GM21390 (cell line): Measurements from ENCODE around the gene ZER1.
A peak's percentile ranks its signal among the peaks of the same experiment; 100 is the strongest.
"Not testable (repeated sequence)": the region's sequence is repeated elsewhere in the genome, so short reads cannot be mapped to it uniquely, and the experiment has no call there.

Source experiments
- ATAC-seq: cut with Tn5 transposase; IDR thresholded peaks from one replicate; pipeline ENCODE4 v1.9.1; 2021; ENCODE audit not compliant: unreplicated experiment

Gene ZER1

DNA sequence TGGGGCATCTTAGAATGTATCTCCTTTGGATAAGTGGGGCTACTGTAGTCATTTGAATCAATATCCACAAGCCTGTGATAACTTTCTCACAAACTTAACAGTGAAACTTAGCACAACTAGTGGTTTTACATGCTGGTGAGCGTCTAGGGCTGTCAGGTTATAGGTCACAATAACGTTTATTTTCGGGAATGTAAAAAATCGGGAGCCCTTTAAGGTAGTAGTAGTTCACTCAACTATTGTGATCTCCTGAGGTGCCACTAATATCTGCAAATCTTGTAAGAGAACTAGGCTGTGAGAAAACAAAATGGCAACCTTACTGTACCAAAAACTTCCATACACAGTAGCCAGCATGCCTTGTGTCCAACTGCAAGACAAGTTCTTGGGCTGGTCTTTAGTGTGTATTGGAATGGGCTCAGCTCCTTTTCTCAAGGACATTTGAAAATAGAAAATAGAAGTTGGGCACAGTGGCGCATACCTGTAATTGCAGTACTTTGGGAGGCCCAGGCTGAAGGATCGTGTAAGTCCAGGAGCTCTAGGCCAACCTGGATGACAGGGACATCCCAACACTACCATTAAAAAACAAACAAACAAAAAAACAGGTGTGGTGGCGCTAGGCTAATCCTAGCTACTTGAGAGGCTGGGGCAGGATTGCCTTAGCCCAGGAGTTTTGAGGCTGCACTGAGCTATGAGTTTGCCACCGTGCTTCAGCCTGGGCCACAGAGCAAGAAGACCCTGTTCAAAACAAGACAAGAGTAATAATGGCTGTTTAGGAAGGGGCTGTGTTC, 74.6 kb downstream of the ZER1 start:
- ATAC-seq: no peak

DNA sequence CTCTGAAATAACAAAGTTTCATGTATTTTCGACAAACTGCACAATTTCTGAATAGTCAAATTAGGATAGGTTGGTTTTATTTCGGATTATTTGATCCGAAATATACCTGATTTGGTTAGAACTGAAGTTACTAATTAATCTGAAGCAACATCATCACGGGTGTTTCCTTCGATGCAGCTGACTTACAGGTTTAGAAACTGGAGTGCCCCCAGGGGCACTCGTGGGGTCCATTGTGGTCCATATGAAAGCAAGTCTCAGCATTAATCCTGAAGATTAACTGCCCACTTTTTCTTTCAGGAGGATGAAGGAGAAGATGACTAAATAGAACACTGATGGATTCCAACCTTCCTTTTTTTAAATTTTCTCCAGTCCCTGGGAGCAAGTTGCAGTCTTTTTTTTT, 77.4 kb downstream of the ZER1 start:
- no peak for ATAC-seq

- ATAC-seq: not testable (repeated sequence)
Observed at GRCh38 chr9:128693738-128694137, 78.0 kb downstream of the ZER1 start.

DNA sequence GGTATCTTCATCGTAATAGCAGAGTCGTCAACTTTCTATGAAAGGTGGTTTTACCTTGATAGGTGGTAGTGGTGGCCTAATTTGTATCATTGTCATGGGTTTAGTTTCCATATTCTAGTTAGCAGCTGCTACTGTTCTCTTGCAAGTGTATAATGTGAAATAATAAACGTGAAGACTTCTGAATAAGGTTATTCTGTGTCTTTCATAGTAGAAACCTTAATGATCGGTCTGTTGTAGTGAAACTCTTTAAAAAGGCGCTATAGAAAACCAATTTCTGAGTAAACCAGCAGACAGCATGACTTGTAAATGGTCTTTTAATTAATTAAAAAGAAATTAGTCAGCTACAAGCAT, 81.1 kb downstream of the ZER1 start:
- ATAC-seq: no peak

DNA sequence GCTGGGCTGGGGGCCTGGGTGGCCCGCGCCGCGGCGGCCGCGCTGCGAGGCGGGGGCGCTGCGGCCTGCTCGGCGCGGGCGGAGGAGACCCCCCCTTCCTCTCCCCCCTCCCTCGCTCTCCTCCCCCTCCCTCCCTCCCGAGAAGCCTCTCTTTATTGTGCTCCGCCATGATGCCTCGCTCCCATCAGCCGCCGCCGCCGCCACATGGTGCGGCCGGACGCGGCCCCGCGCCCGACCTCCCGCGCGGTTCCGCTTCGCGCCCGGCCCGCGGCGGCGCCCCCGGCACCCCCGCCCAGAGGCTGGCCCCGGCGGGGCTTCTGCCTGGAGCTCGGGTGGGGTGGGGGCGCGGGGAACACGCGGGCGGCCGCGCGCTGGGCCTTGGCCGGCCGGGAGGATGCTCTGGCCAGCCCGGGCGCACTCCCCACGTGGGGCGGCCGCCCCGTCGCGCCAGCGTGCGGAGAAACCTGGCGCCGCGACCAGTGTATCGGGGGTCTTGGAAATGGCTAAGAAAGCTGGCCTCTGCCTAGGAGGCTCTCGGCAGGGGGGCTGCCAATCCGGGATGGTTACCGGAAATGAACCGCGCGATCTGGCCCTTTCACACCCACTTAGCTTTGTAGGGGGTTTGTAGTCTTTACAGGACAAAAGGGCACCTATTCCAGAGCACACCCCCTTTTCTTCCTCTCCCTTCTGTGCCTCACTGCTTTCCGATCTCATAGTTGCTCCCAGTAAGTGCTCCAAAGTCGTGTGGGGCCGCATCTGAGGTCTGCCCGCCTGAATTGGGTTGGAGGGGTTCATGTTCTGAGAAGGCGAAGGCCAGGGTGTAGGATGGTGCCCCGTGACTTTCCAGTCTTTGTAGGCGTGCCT, 81.7 kb downstream of the ZER1 start:
- no peak for ATAC-seq

GRCh38 chr9:128689293-128689774, 82.4 kb downstream of the ZER1 start:
- peak; percentile 10 for ATAC-seq

- peak; percentile 62 for ATAC-seq
Observed at GRCh38 chr9:128688501-128689292, 83.0 kb downstream of the ZER1 start, which contains the start of gene SET. SET (plus strand) TSS chr9:128689222; CDS start chr9:128689583, 361 bp downstream.

GRCh38 chr9:128687453-128687852, 84.3 kb downstream of the ZER1 start:
- no peak for ATAC-seq

DNA sequence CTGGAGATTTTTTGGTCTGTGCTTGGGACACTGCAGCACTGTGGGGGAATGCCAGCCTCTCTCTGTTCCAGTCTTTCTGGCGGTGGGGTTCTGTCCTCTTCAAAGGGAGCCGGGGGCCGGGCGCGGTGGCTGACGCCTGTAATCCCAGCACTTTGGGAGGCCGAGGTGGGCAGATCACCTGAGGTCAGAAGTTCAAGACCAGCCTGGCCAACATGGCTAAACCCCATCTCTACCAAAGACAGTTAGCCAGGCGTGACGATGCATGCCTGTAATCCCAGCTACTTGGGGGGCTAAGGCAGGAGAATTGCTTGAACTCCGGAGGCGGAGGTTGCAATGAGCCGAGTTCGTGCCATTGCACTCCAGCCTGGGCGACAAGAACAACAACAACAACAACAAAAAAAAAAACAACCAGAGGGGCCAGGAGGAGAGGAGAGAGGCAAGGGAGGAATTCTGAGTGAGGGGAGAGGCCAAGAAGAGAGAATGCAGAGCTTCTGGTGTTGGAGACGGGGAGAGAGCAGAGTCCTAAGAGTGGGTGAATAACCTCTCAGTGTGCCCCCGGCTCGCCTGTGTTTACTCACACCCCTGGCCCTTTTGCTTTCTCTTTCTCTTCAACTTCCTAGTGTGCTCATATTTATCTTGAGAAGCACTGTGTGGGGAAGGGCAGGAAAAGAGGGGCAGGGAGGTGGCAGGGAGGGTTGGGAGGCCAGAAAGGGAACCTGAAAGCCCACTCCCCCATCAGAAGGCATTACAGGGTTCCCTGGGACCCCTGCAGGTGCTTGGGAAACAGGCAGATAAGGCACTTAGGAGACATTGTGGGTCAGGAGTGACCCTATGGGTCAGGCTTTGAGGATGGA, 85.9 kb downstream of the ZER1 start:
- ATAC-seq: no peak

DNA sequence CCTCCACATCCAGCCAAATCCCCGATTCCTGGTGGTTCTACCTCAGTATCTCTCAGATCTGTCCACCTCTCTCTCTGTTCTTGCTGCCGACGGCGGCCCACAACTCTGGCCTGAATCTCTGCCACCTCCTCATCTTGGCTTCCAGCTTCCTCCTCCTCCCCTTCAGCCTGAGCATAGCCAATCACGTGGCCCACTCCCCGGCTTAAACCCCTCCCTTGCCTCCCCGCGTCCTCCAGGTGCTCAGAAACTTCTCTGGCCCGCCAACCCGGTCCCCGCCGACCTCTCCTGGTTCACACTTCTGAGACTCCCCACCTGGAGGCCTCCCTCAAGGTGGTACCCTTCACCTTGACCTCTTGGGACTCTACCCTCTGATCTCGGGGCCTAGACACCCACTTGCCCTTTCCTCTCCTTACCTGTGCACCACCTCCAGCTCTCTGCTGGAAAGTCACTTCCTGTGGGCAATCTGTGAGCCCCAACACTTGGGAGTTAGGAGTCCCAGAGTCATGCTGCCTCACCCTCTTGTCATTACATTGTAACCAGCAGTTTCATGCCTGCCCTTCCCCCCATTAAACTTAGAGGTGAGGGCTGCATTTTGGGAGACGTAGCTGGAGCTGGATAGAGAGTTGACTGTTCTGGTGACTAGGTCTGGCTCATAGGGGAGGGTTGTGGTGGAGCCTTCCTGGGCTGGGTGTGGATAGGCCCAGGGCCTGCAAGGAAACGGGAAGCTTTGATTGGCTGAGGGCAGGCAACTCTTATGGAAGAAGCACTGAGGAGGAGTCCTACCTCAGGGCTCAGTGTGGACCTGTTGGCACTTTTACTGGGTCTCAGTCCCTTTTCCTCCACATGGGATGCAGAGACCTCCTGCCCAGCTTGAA, 87.2 kb downstream of the ZER1 start:
- peak; percentile 36 for ATAC-seq

GRCh38 chr9:128684065-128684324, 87.7 kb downstream of the ZER1 start:
- ATAC-seq: no peak

DNA sequence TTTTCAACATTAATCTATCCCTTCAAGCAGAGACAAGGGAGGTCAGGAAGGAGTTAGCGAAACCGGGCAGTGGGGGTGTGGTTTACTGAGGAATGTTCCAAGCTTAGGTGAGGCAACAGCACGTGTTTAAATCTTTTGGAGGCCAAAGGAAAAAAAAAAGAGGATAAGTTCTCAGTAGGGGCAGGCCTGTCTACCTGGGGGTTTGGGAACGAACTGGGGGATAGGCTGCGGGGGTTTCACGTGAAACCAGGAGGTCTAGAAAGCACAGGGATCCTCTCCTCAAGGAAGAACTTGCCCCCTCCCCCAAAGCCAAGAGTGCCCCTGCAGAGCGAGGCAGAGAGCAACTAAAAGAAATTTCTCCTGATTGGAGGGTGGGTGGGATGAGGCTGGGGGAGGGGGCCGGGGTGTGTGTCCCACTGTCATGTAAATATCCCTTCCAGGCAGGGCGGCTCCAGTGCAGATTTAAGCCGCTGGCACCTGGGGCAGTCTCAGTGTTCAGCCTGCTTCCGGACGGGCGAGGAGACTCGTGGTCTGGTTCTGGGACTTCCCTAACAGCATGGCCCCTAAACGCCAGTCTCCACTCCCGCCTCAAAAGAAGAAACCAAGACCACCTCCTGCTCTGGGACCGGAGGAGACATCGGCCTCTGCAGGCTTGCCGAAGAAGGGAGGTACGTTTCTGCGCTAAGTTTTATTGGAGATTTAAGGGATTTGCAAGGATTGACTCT, 88.2 kb downstream of the ZER1 start:
- ATAC-seq: no peak
